Neural cell (in vitro differentiated cells): ENCODE measurements around the gene TP53I11. TPM values are rescaled to one million over a fixed set of nuclear protein-coding genes. Genes with fewer than 3 reads are reported as not detected.

Source experiments
- H2AFZ ChIP-seq: fragments of 200-600, 300-800 bp; sonication (generic), shearing (Covaris generic); 2 replicates; pipeline ENCODE4 v1.6.0; 2014; ENCODE audit warnings: low read depth, mild to moderate bottlenecking, antibody characterized with exemption, low read length, moderate library complexity
- H3F3A ChIP-seq: fragments of 200-600 bp; shearing (Covaris generic); 2 replicates; pipeline ENCODE4 v1.6.1; 2016; ENCODE audit warnings: mild to moderate bottlenecking, moderate library complexity, mixed read lengths, antibody characterized with exemption, low read length; ENCODE audit not compliant: insufficient read depth, poor library complexity, severe bottlenecking
- H3K27ac ChIP-seq: fragments of 200-600, 300-800 bp; sonication (generic), shearing (Covaris generic); 2 replicates; pipeline ENCODE4 v1.5.1; 2014; ENCODE audit warnings: mild to moderate bottlenecking, low read length, moderate library complexity
- H3K27me3 ChIP-seq: fragments of 300-800, 200-600 bp; sonication (generic), shearing (Covaris generic); 2 replicates; pipeline ENCODE4 v1.6.0; 2014; ENCODE audit warnings: mild to moderate bottlenecking, low read depth, low read length, moderate library complexity; ENCODE audit not compliant: insufficient read depth
- H3K36me3 ChIP-seq: fragments of 300-800, 200-600 bp; sonication (generic), shearing (Covaris generic); 2 replicates; pipeline ENCODE4 v1.5.1; 2014; ENCODE audit warnings: mild to moderate bottlenecking, antibody characterized with exemption, low read length, moderate library complexity; ENCODE audit not compliant: insufficient read depth
- H3K4me2 ChIP-seq: fragments of 300-800, 200-600 bp; sonication (generic), shearing (Covaris generic); 2 replicates; pipeline ENCODE4 v1.6.0; 2014; ENCODE audit warnings: mild to moderate bottlenecking, low read length
- H3K4me3 ChIP-seq: fragments of 300-800, 200-600 bp; sonication (generic), shearing (Covaris generic); 2 replicates; pipeline ENCODE4 v1.5.1; 2014; ENCODE audit warnings: mild to moderate bottlenecking, low read length, moderate library complexity
- H3K79me2 ChIP-seq: fragments of 200-600 bp; shearing (Covaris generic); replicated peaks from 2 replicates; pipeline ENCODE4 v1.6.0; 2014; ENCODE audit warnings: mild to moderate bottlenecking, low read length, moderate library complexity; ENCODE audit not compliant: insufficient read depth
- H3K9ac ChIP-seq: fragments of 300-800, 200-600 bp; sonication (generic), shearing (Covaris generic); 2 replicates; pipeline ENCODE4 v1.6.1; 2016; ENCODE audit warnings: mild to moderate bottlenecking, low read length, mixed read lengths
- H3K9me2 ChIP-seq: fragments of 200-600 bp; shearing (Covaris generic); 2 replicates; pipeline ENCODE4 v1.6.1; 2016; ENCODE audit warnings: mild to moderate bottlenecking, low read length, mixed read lengths; ENCODE audit not compliant: insufficient read depth
- H3K9me3 ChIP-seq: fragments of 200-600, 300-800 bp; sonication (generic), shearing (Covaris generic); 2 replicates; pipeline ENCODE4 v1.6.1; 2016; ENCODE audit warnings: mild to moderate bottlenecking, mixed run types, low read length, moderate library complexity, mixed read lengths
- H4K20me1 ChIP-seq: fragments of 200-600 bp; shearing (Covaris generic); 2 replicates; pipeline ENCODE4 v1.6.1; 2016; ENCODE audit warnings: mild to moderate bottlenecking, mixed run types; ENCODE audit not compliant: insufficient read depth
- EP300 ChIP-seq: fragments of 450-650 bp; conservative IDR thresholded peaks from 2 replicates; pipeline ENCODE4 v1.6.1; 2014; ENCODE audit warnings: antibody characterized with exemption, mild to moderate bottlenecking, moderate library complexity; ENCODE audit not compliant: poor library complexity, severe bottlenecking
- EZH2 ChIP-seq: fragments of 200-600, 300-800 bp; shearing (Covaris generic), sonication (generic); IDR thresholded peaks from 2 replicates; pipeline ENCODE4 v1.6.1; 2014; ENCODE audit warnings: antibody characterized with exemption, low read length, borderline replicate concordance, mild to moderate bottlenecking; ENCODE audit not compliant: insufficient read depth, poor library complexity, severe bottlenecking
- MXI1 ChIP-seq: fragments of 450-650 bp; conservative IDR thresholded peaks from 2 replicates; pipeline ENCODE4 v1.6.1; 2014; ENCODE audit warnings: antibody characterized with exemption, mild to moderate bottlenecking; ENCODE audit not compliant: poor library complexity, severe bottlenecking
- POLR2AphosphoS5 ChIP-seq: IDR thresholded peaks from 2 replicates; pipeline ENCODE4 v1.6.1; 2012
- RAD21 ChIP-seq: fragments of 450-650 bp; conservative IDR thresholded peaks from 2 replicates; pipeline ENCODE4 v1.6.1; 2014; ENCODE audit warnings: antibody characterized with exemption, mild to moderate bottlenecking, moderate library complexity
- SMC3 ChIP-seq: fragments of 450-650 bp; conservative IDR thresholded peaks from 2 replicates; pipeline ENCODE4 v1.6.1; 2014; ENCODE audit warnings: antibody characterized with exemption, mild to moderate bottlenecking, moderate library complexity; ENCODE audit not compliant: poor library complexity
- TAF1 ChIP-seq: IDR thresholded peaks from 2 replicates; pipeline ENCODE4 v1.6.1; 2012; ENCODE audit warnings: low read depth
- polyA plus RNA-seq: library from polyadenylated mRNA; depleted of rRNA; stranded (reverse); fragments of >200 nt; gene quantifications from 2 replicates; pipeline ENCODE4 v1.2.3, GENCODE V29; 2014
- TF ChIP-seq, protein P1 (sequence below): fragments of 450-650 bp; IDR thresholded peaks from 2 replicates; pipeline ENCODE4 v1.5.1; 2014; ENCODE audit warnings: antibody characterized with exemption, mild to moderate bottlenecking, moderate library complexity; ENCODE audit not compliant: poor library complexity, severe bottlenecking
- TF ChIP-seq, protein P2 (sequence below): IDR thresholded peaks from 2 replicates; pipeline ENCODE4 v1.6.1; 2012; ENCODE audit warnings: borderline replicate concordance

TP53I11 gene
- polyA plus RNA-seq, 1 donor from 2014 or later: 30.0 TPM

DNA sequence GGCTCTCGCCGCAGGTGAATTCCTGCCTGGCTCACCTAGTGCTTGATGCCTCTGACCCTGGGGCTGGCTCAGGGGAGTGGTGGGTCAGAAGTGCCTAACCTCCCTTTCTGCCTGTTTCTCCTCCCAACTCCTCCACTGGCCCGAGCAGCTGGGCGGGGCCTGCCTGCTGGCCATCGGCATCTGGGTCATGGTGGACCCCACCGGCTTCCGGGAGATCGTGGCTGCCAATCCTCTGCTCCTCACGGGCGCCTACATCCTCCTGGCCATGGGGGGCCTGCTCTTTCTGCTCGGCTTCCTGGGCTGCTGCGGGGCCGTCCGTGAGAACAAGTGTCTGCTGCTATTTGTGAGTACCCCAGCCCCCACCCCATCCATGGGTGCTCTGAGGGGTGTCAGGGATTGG, 41.1 kb downstream of the TP53I11 start:
- Histone ChIP-seq H3K9ac (no peak overlapping the region), H3K9me3 (no peaks in the 10 kb centered on the region), H3K27ac (no peak overlapping the region), H3K36me3 (no peaks in the 10 kb centered on the region), H3K9me2 (no peaks in the 10 kb centered on the region), H3F3A (no peaks in the 10 kb centered on the region), H3K79me2 (no peaks in the 10 kb centered on the region), H3K4me2 (no peak overlapping the region), H4K20me1 (no peaks in the 10 kb centered on the region), H3K27me3 (no peaks in the 10 kb centered on the region), H3K4me3 (no peak overlapping the region), H2AFZ (no peak overlapping the region)
- TF ChIP-seq POLR2AphosphoS5 (no peak), RAD21 (no peak), EP300 (no peak), TAF1 (no peak), SMC3 (no peak), EZH2 (no peak), MXI1 (no peak)
- TF ChIP-seq, protein P1, sequence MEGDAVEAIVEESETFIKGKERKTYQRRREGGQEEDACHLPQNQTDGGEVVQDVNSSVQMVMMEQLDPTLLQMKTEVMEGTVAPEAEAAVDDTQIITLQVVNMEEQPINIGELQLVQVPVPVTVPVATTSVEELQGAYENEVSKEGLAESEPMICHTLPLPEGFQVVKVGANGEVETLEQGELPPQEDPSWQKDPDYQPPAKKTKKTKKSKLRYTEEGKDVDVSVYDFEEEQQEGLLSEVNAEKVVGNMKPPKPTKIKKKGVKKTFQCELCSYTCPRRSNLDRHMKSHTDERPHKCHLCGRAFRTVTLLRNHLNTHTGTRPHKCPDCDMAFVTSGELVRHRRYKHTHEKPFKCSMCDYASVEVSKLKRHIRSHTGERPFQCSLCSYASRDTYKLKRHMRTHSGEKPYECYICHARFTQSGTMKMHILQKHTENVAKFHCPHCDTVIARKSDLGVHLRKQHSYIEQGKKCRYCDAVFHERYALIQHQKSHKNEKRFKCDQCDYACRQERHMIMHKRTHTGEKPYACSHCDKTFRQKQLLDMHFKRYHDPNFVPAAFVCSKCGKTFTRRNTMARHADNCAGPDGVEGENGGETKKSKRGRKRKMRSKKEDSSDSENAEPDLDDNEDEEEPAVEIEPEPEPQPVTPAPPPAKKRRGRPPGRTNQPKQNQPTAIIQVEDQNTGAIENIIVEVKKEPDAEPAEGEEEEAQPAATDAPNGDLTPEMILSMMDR: no peak
- TF ChIP-seq, protein P2, sequence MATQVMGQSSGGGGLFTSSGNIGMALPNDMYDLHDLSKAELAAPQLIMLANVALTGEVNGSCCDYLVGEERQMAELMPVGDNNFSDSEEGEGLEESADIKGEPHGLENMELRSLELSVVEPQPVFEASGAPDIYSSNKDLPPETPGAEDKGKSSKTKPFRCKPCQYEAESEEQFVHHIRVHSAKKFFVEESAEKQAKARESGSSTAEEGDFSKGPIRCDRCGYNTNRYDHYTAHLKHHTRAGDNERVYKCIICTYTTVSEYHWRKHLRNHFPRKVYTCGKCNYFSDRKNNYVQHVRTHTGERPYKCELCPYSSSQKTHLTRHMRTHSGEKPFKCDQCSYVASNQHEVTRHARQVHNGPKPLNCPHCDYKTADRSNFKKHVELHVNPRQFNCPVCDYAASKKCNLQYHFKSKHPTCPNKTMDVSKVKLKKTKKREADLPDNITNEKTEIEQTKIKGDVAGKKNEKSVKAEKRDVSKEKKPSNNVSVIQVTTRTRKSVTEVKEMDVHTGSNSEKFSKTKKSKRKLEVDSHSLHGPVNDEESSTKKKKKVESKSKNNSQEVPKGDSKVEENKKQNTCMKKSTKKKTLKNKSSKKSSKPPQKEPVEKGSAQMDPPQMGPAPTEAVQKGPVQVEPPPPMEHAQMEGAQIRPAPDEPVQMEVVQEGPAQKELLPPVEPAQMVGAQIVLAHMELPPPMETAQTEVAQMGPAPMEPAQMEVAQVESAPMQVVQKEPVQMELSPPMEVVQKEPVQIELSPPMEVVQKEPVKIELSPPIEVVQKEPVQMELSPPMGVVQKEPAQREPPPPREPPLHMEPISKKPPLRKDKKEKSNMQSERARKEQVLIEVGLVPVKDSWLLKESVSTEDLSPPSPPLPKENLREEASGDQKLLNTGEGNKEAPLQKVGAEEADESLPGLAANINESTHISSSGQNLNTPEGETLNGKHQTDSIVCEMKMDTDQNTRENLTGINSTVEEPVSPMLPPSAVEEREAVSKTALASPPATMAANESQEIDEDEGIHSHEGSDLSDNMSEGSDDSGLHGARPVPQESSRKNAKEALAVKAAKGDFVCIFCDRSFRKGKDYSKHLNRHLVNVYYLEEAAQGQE: no peak

DNA sequence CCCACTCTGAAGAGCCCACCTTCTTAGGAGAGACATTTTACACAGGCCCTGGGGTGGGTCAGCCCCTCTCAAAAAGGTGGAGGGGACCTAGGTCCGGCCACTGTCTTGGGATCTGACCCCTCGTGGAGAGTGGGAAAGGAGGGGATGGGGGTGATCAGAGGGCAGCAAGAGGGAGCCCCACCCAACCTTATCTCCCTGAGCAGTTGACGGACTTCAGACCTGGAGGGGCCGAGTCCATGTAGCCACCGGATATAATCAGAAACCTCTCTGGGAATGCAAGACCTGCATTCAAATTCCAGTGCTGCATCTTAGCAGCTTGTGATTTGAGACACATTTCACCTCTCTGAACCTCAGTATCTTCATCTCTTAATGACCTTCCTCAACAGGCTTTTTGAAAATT, 44.0 kb downstream of the TP53I11 start:
- no peaks in the 10 kb centered on the region for H3F3A ChIP-seq
- H3K27ac ChIP-seq: no peak overlapping the region
- H3K36me3 ChIP-seq: no peaks in the 10 kb centered on the region

More for the DNA sequence above, 44.0 kb downstream of the TP53I11 start:
- Histone ChIP-seq H3K9me2 (no peaks in the 10 kb centered on the region), H3K9me3 (no peaks in the 10 kb centered on the region), H3K79me2 (no peaks in the 10 kb centered on the region), H2AFZ (no peak overlapping the region), H3K4me3 (no peak overlapping the region), H3K4me2 (no peak overlapping the region), H3K27me3 (no peaks in the 10 kb centered on the region), H3K9ac (no peak overlapping the region), H4K20me1 (no peaks in the 10 kb centered on the region)
- TF ChIP-seq, protein P1: no peak
- no peak for TF ChIP-seq SMC3
- TF ChIP-seq RAD21: no peak
- no peak for TF ChIP-seq EP300
- TF ChIP-seq TAF1: no peak
- TF ChIP-seq MXI1: no peak
- no peak for TF ChIP-seq EZH2
- no peak for TF ChIP-seq POLR2AphosphoS5
- TF ChIP-seq, protein P2: no peak
